Stimulated activated CD8-positive, alpha-beta memory T cell treated with anti-CD3 and anti-CD28 coated beads, Interleukin-7, amount 100 ng/mL, for 4 hours (primary cell): ENCODE results near the gene RANBP3.
A peak's percentile ranks its signal among the peaks of the same experiment; 100 is the strongest.
"Not testable (repeated sequence)": the region's sequence is repeated elsewhere in the genome, so short reads cannot be mapped to it uniquely, and the experiment has no call there.

ENCODE experiments used
- DNase-seq, 2 donors: peaks; one replicate each; pipeline ENCODE4 v3.0.0-alpha.2; 2020; ENCODE audit warnings: low read depth in 2 of 2

The RANBP3 gene

GRCh38 chr19:5967571-5967970 is 10.4 kb downstream of the RANBP3 start:
- DNase-seq, result no peak

GRCh38 chr19:5966941-5967340 is 11.0 kb downstream of the RANBP3 start:
- DNase-seq, result no peak

GRCh38 chr19:5966215-5966614 is 11.7 kb downstream of the RANBP3 start:
- DNase-seq, result no peak

- no peak for DNase-seq
Measured at GRCh38 chr19:5964816-5965565, 12.9 kb downstream of the RANBP3 start.

GRCh38 chr19:5963855-5964254 is 14.1 kb downstream of the RANBP3 start:
- no peak for DNase-seq

- not testable (repeated sequence) for DNase-seq
Measured at GRCh38 chr19:5963259-5963658, 14.7 kb downstream of the RANBP3 start.

- DNase-seq, result peak; percentile 40 to 48
Measured at GRCh38 chr19:5961969-5962945, 15.7 kb downstream of the RANBP3 start.

- not testable (repeated sequence) for DNase-seq
Measured at GRCh38 chr19:5961641-5961968, 16.3 kb downstream of the RANBP3 start.

GRCh38 chr19:5960005-5961001 is 17.6 kb downstream of the RANBP3 start:
- DNase-seq, result no peak

- no peak for DNase-seq
Measured at GRCh38 chr19:5959260-5960004, 18.5 kb downstream of the RANBP3 start.

GRCh38 chr19:5958851-5959122 is 19.2 kb downstream of the RANBP3 start:
- no peak for DNase-seq

GRCh38 chr19:5958074-5958850 is 19.7 kb downstream of the RANBP3 start:
- DNase-seq, result no peak

- no peak for DNase-seq
Measured at GRCh38 chr19:5957170-5957569, 20.8 kb downstream of the RANBP3 start.

- DNase-seq, result no peak
Measured at GRCh38 chr19:5956728-5957127, 21.2 kb downstream of the RANBP3 start.

GRCh38 chr19:5956323-5956722 is 21.6 kb downstream of the RANBP3 start:
- no peak for DNase-seq

GRCh38 chr19:5955636-5955935 is 22.4 kb downstream of the RANBP3 start:
- no peak for DNase-seq

GRCh38 chr19:5954293-5954692 is 23.6 kb downstream of the RANBP3 start:
- DNase-seq, result no peak

- DNase-seq, result peak in 1 of 2 donors; percentile 25
Measured at GRCh38 chr19:5953680-5954213, 24.2 kb downstream of the RANBP3 start.

GRCh38 chr19:5953030-5953589 is 24.8 kb downstream of the RANBP3 start:
- DNase-seq, result no peak
